IMR-90 (cell line): ENCODE data around the gene XRCC4. TPM values are rescaled to one million over a fixed set of nuclear protein-coding genes. Genes with fewer than 3 reads are reported as not detected.

Source experiments
- ATAC-seq: fragments of 200-7000 bp; cut with Tn5 transposase; 2 replicates; pipeline ENCODE4 v1.9.1; 2020; ENCODE audit warnings: low read depth, mild to moderate bottlenecking, moderate library complexity
- BruUV-seq: library from RNA; stranded (reverse); fragments of 400-500 nt; replicated peaks from 2 replicates; lab custom pipeline; 2021; lab: Mats Ljungman, UMichigan
- CTCF ChIA-PET: fragments of 300-600 bp; formaldehyde crosslinking; extraction: SDS; loops from one replicate; lab custom pipeline; 2021; ENCODE audit warnings: antibody characterized with exemption; lab: Yijun Ruan, JAX
- POLR2A ChIA-PET: fragments of 300-600 bp; sonication (Branson Sonifier 250); formaldehyde crosslinking; loops from one replicate; lab custom pipeline; 2022; ENCODE audit warnings: antibody characterized with exemption; ENCODE audit not compliant: unreplicated experiment; lab: Charles Lee
- DNase-seq: peaks from one replicate; pipeline ENCODE4 v3.0.0; 2013
- H2AFZ ChIP-seq: replicated peaks from 2 replicates; pipeline ENCODE3; 2013; ENCODE audit warnings: low read length, mild to moderate bottlenecking; ENCODE audit not compliant: poor library complexity
- H2AK5ac ChIP-seq: 2 replicates; pipeline ENCODE4 v1.6.1; 2013; ENCODE audit warnings: low read depth, low read length, inconsistent platforms
- H2AK9ac ChIP-seq: replicated peaks from 2 replicates; pipeline ENCODE3; 2013; ENCODE audit warnings: mild to moderate bottlenecking, low read depth, low read length, moderate library complexity; ENCODE audit not compliant: poor library complexity
- H2BK120ac ChIP-seq: 2 replicates; pipeline ENCODE4 v1.6.1; 2013; ENCODE audit warnings: low read depth, low read length, inconsistent platforms
- H2BK15ac ChIP-seq: 3 replicates; pipeline ENCODE4 v1.6.1; 2013; ENCODE audit warnings: low read depth, low read length, inconsistent platforms
- H2BK20ac ChIP-seq: 2 replicates; pipeline ENCODE4 v1.6.1; 2013; ENCODE audit warnings: low read depth, mild to moderate bottlenecking, inconsistent platforms, low read length, moderate library complexity
- H2BK5ac ChIP-seq: 2 replicates; pipeline ENCODE4 v1.6.1; 2013; ENCODE audit warnings: mild to moderate bottlenecking, low read depth, low read length, inconsistent platforms; ENCODE audit not compliant: poor library complexity, severe bottlenecking
- H3K14ac ChIP-seq: replicated peaks from 2 replicates; pipeline ENCODE4 v1.6.1; 2013; ENCODE audit warnings: low read depth, low read length, inconsistent platforms
- H3K18ac ChIP-seq: 2 replicates; pipeline ENCODE4 v1.6.1; 2013; ENCODE audit warnings: low read depth, low read length, control low read depth
- H3K23ac ChIP-seq: 2 replicates; pipeline ENCODE4 v1.6.1; 2013; ENCODE audit warnings: low read depth, low read length, inconsistent platforms
- H3K27ac ChIP-seq: 2 replicates; pipeline ENCODE4 v1.5.1; 2013; ENCODE audit warnings: mild to moderate bottlenecking, control low read depth, low read length; ENCODE audit not compliant: insufficient read depth
- H3K27me3 ChIP-seq: 2 replicates; pipeline ENCODE4 v1.6.1; 2013; ENCODE audit warnings: low read length; ENCODE audit not compliant: control insufficient read depth, insufficient read depth
- H3K36me3 ChIP-seq: 2 replicates; pipeline ENCODE4 v1.6.1; 2013; ENCODE audit warnings: low read length, mixed read lengths; ENCODE audit not compliant: control insufficient read depth, insufficient read depth
- H3K4ac ChIP-seq: 2 replicates; pipeline ENCODE4 v1.6.1; 2013; ENCODE audit warnings: low read depth, low read length, inconsistent platforms
- H3K4me1 ChIP-seq: 2 replicates; pipeline ENCODE4 v1.6.1; 2013; ENCODE audit warnings: low read length, mixed read lengths; ENCODE audit not compliant: control insufficient read depth, insufficient read depth
- H3K4me2 ChIP-seq: 2 replicates; pipeline ENCODE4 v1.6.1; 2013; ENCODE audit warnings: low read depth, mild to moderate bottlenecking, control low read depth, low read length, moderate library complexity
- H3K4me3 ChIP-seq: 2 replicates; pipeline ENCODE4 v1.5.1; 2013; ENCODE audit warnings: low read depth, mild to moderate bottlenecking, control low read depth, low read length, moderate library complexity; ENCODE audit not compliant: insufficient read depth
- H3K56ac ChIP-seq: 2 replicates; pipeline ENCODE4 v1.6.1; 2013; ENCODE audit warnings: low read length, inconsistent platforms; ENCODE audit not compliant: insufficient read depth; ENCODE audit errors: extremely low read depth
- H3K79me1 ChIP-seq, 2 experiments: 2 replicates each; pipeline ENCODE4 v1.6.1; 2013; ENCODE audit warnings: low read length in 2 of 2, inconsistent platforms in 1 of 2, low read depth in 1 of 2
- H3K9ac ChIP-seq: 2 replicates; pipeline ENCODE4 v1.6.1; 2013; ENCODE audit warnings: low read depth, low read length, control low read depth
- H3K9me1 ChIP-seq: 2 replicates; pipeline ENCODE4 v1.6.1; 2013; ENCODE audit warnings: low read length, inconsistent platforms; ENCODE audit not compliant: insufficient read depth
- H3K9me3 ChIP-seq: 2 replicates; pipeline ENCODE4 v1.6.1; 2013; ENCODE audit warnings: low read length; ENCODE audit not compliant: control insufficient read depth, insufficient read depth
- H4K20me1 ChIP-seq: 2 replicates; pipeline ENCODE4 v1.6.1; 2013; ENCODE audit warnings: low read length, inconsistent platforms; ENCODE audit not compliant: insufficient read depth
- H4K5ac ChIP-seq: 2 replicates; pipeline ENCODE4 v1.6.1; 2013; ENCODE audit warnings: mild to moderate bottlenecking, low read depth, low read length, control low read depth
- H4K8ac ChIP-seq, 2 experiments: 2 replicates each; pipeline ENCODE4 v1.6.1; 2013; ENCODE audit warnings: low read depth in 2 of 2, low read length in 2 of 2, control low read depth in 1 of 2, inconsistent platforms in 1 of 2
- H4K91ac ChIP-seq: 2 replicates; pipeline ENCODE4 v1.6.1; 2013; ENCODE audit warnings: low read depth, low read length, inconsistent platforms; ENCODE audit not compliant: insufficient read depth
- BHLHE40 ChIP-seq: fragments of 150-350 bp; IDR thresholded peaks from 2 replicates; pipeline ENCODE4 v1.6.1; 2016; ENCODE audit warnings: mild to moderate bottlenecking, low read depth, low read length
- CEBPB ChIP-seq: IDR thresholded peaks from 2 replicates; pipeline ENCODE4 v1.6.1; 2012; ENCODE audit warnings: low read depth, low read length, improper control_type of control experiment
- CHD1 ChIP-seq: IDR thresholded peaks from 2 replicates; pipeline ENCODE4 v1.6.1; 2012; ENCODE audit warnings: low read depth, low read length, improper control_type of control experiment
- FOS ChIP-seq: fragments of 150-350 bp; IDR thresholded peaks from 2 replicates; pipeline ENCODE4 v1.6.1; 2016; ENCODE audit warnings: low read depth, low read length
- MAFK ChIP-seq: IDR thresholded peaks from 2 replicates; pipeline ENCODE4 v1.6.1; 2012; ENCODE audit warnings: low read depth, low read length, improper control_type of control experiment
- MAZ ChIP-seq: IDR thresholded peaks from 2 replicates; pipeline ENCODE4 v1.6.1; 2012; ENCODE audit warnings: low read depth, mild to moderate bottlenecking, low read length, improper control_type of control experiment, moderate library complexity, borderline replicate concordance
- MXI1 ChIP-seq: IDR thresholded peaks from 2 replicates; pipeline ENCODE4 v1.6.1; 2012; ENCODE audit warnings: low read depth, mild to moderate bottlenecking, low read length, moderate library complexity, borderline replicate concordance
- NFE2L2 ChIP-seq: fragments of 150-350 bp; IDR thresholded peaks from 2 replicates; pipeline ENCODE4 v1.6.1; 2016; ENCODE audit warnings: low read depth, mild to moderate bottlenecking, low read length
- POLR2A ChIP-seq: IDR thresholded peaks from 2 replicates; pipeline ENCODE4 v1.6.1; 2012; ENCODE audit warnings: mild to moderate bottlenecking, low read depth, low read length
- RAD21 ChIP-seq: IDR thresholded peaks from 2 replicates; pipeline ENCODE4 v1.6.1; 2012; ENCODE audit warnings: low read length, improper control_type of control experiment
- RCOR1 ChIP-seq: IDR thresholded peaks from 2 replicates; pipeline ENCODE4 v1.6.1; 2012; ENCODE audit warnings: mild to moderate bottlenecking, low read length, improper control_type of control experiment; ENCODE audit not compliant: insufficient replicate concordance
- RFX5 ChIP-seq: IDR thresholded peaks from 2 replicates; pipeline ENCODE4 v1.8.0; 2012; ENCODE audit warnings: low read depth, mild to moderate bottlenecking, low read length, moderate library complexity
- SMC3 ChIP-seq: fragments of 150-350 bp; IDR thresholded peaks from 2 replicates; pipeline ENCODE4 v1.6.1; 2016; ENCODE audit warnings: low read depth, mild to moderate bottlenecking, antibody characterized with exemption, low read length, moderate library complexity
- USF2 ChIP-seq: fragments of 150-350 bp; IDR thresholded peaks from 2 replicates; pipeline ENCODE4 v1.6.1; 2017; ENCODE audit warnings: mild to moderate bottlenecking, antibody characterized with exemption, low read length, low read depth
- dilution Hi-C: fragments of 300-500 bp; cut with HindIII; formaldehyde crosslinking; loops from one replicate; pipeline ENCODE4 v1.14.3; 2018; ENCODE audit warnings: low sequenced_read_pairs; ENCODE audit not compliant: unreplicated experiment
- in situ Hi-C: fragments of 300-500 bp; cut with MboI; formaldehyde crosslinking; loops from 3 replicates; pipeline ENCODE4 v1.14.3; 2019; ENCODE audit warnings: low sequenced_read_pairs, inconsistent platforms, mixed read lengths
- intact Hi-C: fragments of 100-400 bp; cut with micrococcal nuclease; formaldehyde crosslinking; loops from 2 replicates; pipeline ENCODE4 v1.10.0; 2022
- polyA plus RNA-seq, 3 experiments: library from polyadenylated mRNA; depleted of rRNA; stranded (reverse); fragments of >200 nt; gene quantifications; 2 replicates each; pipeline ENCODE4 v1.2.3, GENCODE V29; 2012; ENCODE audit warnings: low replicate concordance in 1 of 3
- total RNA-seq: library from RNA; depleted of rRNA; stranded (reverse); fragments of >200 nt; gene quantifications from 2 replicates; pipeline ENCODE4 v1.2.3, GENCODE V29; 2012
- TF ChIP-seq, protein P1 (sequence below): conservative IDR thresholded peaks from 2 replicates; pipeline ENCODE4 v1.5.1; 2012; ENCODE audit warnings: mild to moderate bottlenecking, low read depth, low read length, improper control_type of control experiment
- TF ChIP-seq, protein P2 (sequence below): fragments of 150-350 bp; IDR thresholded peaks from 2 replicates; pipeline ENCODE4 v1.6.1; 2016; ENCODE audit warnings: low read depth, mild to moderate bottlenecking, low read length, moderate library complexity, borderline replicate concordance

XRCC4 gene
- total and polyA plus RNA-seq, 2 of the 4 experiments (the other 2 are of a cell fraction): 3.5 to 4.7 TPM

DNA sequence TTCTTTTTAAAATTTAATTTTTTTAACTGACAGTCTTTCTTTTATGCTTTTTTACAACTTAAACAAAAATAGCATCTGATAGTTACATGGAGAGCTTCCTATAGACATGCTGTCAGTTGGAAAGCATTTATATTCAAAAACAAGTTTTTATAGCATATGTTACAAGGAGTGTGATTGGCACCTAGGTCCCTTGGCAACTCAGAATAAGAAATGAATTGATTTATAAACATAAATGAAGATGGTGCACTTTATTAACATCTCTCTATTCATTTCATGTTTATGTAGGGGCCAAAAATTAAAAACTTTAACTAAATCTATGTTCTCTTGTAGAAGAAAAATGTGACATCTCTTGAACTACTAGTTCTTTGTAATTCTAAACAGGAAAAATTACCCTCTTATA, 153.2 kb downstream of the XRCC4 start:
- CTCF ChIA-PET: no interaction called here
- Histone ChIP-seq H2AFZ (no peak overlapping the region), H3K4me2 (no peak overlapping the region), H2BK15ac (no peak overlapping the region), H2BK20ac (no peak overlapping the region), H3K27me3 (no peaks in the 10 kb centered on the region), H4K5ac (no peak overlapping the region), H2BK120ac (no peak overlapping the region), H3K4me3 (no peak overlapping the region), H2AK5ac (no peak overlapping the region), H3K14ac (no peak overlapping the region), H3K18ac (no peak overlapping the region), H3K9ac (no peak overlapping the region), H2AK9ac (no peak overlapping the region), H3K56ac (no peak overlapping the region), H3K79me1 (0 out of 4 replicates have a peak, but pooled peaks cover 0 to 2% of the 10 kb centered on the region in 2 experiments), H4K20me1 (no peaks in the 10 kb centered on the region), H3K36me3 (no peaks in the 10 kb centered on the region), H4K8ac (no peak overlapping the region), H3K4me1 (no peaks in the 10 kb centered on the region), H3K23ac (no peak overlapping the region), H2BK5ac (no peak overlapping the region), H3K27ac (no peak overlapping the region), H3K4ac (no peak overlapping the region), H3K9me1 (no peaks in the 10 kb centered on the region), H4K91ac (no peak overlapping the region), H3K9me3 (no peaks in the 10 kb centered on the region)
- no peak for TF ChIP-seq RCOR1
- TF ChIP-seq NFE2L2: no peak
- TF ChIP-seq MAZ: no peak
- TF ChIP-seq BHLHE40: no peak
- TF ChIP-seq USF2: no peak
- TF ChIP-seq CHD1: no peak
- no peak for TF ChIP-seq RAD21
- TF ChIP-seq MAFK: no peak
- TF ChIP-seq RFX5: no peak
- TF ChIP-seq FOS: no peak
- no peak for TF ChIP-seq SMC3
- TF ChIP-seq MXI1: no peak
- no peak for TF ChIP-seq POLR2A
- TF ChIP-seq CEBPB: no peak
- TF ChIP-seq, protein P1, sequence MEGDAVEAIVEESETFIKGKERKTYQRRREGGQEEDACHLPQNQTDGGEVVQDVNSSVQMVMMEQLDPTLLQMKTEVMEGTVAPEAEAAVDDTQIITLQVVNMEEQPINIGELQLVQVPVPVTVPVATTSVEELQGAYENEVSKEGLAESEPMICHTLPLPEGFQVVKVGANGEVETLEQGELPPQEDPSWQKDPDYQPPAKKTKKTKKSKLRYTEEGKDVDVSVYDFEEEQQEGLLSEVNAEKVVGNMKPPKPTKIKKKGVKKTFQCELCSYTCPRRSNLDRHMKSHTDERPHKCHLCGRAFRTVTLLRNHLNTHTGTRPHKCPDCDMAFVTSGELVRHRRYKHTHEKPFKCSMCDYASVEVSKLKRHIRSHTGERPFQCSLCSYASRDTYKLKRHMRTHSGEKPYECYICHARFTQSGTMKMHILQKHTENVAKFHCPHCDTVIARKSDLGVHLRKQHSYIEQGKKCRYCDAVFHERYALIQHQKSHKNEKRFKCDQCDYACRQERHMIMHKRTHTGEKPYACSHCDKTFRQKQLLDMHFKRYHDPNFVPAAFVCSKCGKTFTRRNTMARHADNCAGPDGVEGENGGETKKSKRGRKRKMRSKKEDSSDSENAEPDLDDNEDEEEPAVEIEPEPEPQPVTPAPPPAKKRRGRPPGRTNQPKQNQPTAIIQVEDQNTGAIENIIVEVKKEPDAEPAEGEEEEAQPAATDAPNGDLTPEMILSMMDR: no peak
- TF ChIP-seq, protein P2, sequence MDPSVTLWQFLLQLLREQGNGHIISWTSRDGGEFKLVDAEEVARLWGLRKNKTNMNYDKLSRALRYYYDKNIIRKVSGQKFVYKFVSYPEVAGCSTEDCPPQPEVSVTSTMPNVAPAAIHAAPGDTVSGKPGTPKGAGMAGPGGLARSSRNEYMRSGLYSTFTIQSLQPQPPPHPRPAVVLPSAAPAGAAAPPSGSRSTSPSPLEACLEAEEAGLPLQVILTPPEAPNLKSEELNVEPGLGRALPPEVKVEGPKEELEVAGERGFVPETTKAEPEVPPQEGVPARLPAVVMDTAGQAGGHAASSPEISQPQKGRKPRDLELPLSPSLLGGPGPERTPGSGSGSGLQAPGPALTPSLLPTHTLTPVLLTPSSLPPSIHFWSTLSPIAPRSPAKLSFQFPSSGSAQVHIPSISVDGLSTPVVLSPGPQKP: no peak
- ATAC-seq (no peak), DNase-seq (no peak)
- no TSS peak for BruUV-seq
- dilution Hi-C loops: no loop called here
- POLR2A ChIA-PET: no interaction called here
- in situ Hi-C loops: no loop called here
- intact Hi-C loops: no loop called here
